ENCODE measurements around the gene CHKB.
A peak's percentile ranks its signal among the peaks of the same experiment; 100 is the strongest.

Gene CHKB

DNA sequence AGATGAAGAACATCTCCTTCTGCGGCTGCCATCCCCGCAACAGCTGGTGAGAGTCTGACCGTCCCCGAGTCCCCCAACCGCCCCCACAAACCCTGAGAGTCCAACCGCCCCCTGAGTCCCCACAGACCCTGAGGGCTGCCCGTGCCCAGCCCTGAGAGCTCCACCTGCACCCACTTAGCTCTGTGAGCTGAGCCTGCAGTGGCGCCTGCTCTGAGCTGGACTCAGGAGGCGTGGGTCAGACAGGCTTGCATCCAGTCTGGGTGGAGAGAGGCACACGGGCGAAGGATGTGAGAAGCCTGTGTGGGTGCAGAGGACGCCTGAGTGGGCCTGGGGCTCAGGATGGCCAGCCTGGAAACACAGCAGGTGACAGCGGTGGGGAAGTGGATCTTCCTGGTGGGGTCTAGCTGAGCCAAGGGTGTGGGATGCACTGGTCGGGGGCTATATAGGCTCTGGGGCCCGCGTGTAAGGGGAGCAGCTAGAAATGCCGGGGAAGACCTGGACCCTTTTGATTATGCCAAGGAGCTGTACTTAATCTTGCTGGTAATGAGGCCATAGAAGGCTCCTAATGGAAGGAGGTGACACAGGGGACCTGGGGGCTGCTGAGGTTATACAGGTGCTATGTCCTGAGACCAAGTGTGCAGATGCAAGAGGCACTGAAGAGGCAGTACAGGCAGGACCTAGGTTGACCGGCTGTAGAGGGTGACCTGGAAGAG is 24.5 kb upstream of the CHKB start:
- H3K27me3 ChIP-seq (ENCODE audit: insufficient read depth, low read length) = no peaks in the 10 kb centered on the region

DNA sequence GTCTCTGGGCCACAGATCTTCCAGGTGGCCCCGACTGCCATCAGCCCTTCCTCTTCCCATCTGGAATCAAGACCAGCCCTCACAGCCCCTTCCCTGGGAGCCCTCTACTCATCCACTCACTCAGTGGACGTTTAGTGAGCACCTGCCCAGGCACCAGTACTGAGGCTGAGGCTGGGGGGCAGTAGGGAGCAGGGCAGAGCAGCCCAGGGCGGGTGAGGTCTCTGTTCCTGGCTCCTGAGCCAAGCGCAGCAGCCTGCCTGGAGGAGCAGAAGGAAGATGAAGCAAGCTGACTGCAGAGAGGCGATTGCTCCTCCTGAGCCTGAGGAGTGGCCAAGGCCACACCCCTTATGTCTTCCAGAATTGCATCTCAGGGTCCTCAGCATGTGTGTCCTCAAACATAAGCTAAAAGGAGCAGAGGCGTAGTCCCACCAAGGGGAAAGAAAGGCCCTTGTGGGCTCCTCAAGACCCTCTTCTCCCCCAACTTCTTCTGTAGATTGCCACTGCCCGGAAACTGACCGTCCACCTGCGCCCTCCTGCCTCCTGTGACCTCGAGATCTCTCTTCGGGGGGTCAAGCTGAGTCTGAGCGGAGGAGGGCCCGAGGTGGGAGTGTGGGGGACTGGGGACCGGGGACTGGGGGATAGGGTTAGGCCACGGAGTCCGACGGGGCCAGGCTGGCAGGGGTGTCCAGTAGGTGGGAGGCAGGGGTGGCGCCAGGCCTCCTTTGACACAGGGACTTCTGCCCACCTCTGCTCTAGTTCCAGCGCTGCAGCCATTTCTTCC is 23.7 kb upstream of the CHKB start:
- Histone ChIP-seq H2AFZ (ENCODE audit: low read length) (no peak overlapping the region), H3K4me1 (ENCODE audit: insufficient read depth, low read length, severe bottlenecking) (no peaks in the 10 kb centered on the region), H3K27ac (ENCODE audit: low read depth, low read length, poor library complexity, severe bottlenecking) (no peak overlapping the region), H3K79me2 (ENCODE audit: insufficient read depth, low read length) (no peaks in the 10 kb centered on the region), H3K9ac (ENCODE audit: low read length) (no peak overlapping the region), H3K4me2 (ENCODE audit: low read length) (no peak overlapping the region), H3K9me3 (ENCODE audit: low read length) (no peaks in the 10 kb centered on the region), H4K20me1 (ENCODE audit: insufficient read depth, low read length) (no peaks in the 10 kb centered on the region), H3K27me3 (ENCODE audit: insufficient read depth, low read length) (no peaks in the 10 kb centered on the region), H3K9me2 (ENCODE audit: low read depth, low read length) (no peaks in the 10 kb centered on the region), H3K4me3 (ENCODE audit: low read depth, low read length, poor library complexity, severe bottlenecking) (no peak overlapping the region), H3F3A (ENCODE audit: insufficient read depth, low read length) (no peaks in the 10 kb centered on the region), H3K36me3 (ENCODE audit: insufficient read depth, low read length) (no peaks in the 10 kb centered on the region)
- no peak for TF ChIP-seq EZH2 (IDR thresholded peaks at IDR 0.05; ENCODE audit: borderline replicate concordance, low read length)
- TF ChIP-seq, protein P1, sequence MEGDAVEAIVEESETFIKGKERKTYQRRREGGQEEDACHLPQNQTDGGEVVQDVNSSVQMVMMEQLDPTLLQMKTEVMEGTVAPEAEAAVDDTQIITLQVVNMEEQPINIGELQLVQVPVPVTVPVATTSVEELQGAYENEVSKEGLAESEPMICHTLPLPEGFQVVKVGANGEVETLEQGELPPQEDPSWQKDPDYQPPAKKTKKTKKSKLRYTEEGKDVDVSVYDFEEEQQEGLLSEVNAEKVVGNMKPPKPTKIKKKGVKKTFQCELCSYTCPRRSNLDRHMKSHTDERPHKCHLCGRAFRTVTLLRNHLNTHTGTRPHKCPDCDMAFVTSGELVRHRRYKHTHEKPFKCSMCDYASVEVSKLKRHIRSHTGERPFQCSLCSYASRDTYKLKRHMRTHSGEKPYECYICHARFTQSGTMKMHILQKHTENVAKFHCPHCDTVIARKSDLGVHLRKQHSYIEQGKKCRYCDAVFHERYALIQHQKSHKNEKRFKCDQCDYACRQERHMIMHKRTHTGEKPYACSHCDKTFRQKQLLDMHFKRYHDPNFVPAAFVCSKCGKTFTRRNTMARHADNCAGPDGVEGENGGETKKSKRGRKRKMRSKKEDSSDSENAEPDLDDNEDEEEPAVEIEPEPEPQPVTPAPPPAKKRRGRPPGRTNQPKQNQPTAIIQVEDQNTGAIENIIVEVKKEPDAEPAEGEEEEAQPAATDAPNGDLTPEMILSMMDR (IDR thresholded peaks at IDR 0.05; ENCODE audit: low read length) = peak; percentile 42

More for the DNA sequence above, 24.5 kb upstream of the CHKB start:
- Histone ChIP-seq H3K4me1 (ENCODE audit: insufficient read depth, low read length, severe bottlenecking) (no peaks in the 10 kb centered on the region), H3K79me2 (ENCODE audit: insufficient read depth, low read length) (no peaks in the 10 kb centered on the region), H3K4me3 (ENCODE audit: low read depth, low read length, poor library complexity, severe bottlenecking) (no peak overlapping the region), H3K36me3 (ENCODE audit: insufficient read depth, low read length) (no peaks in the 10 kb centered on the region), H3K27ac (ENCODE audit: low read depth, low read length, poor library complexity, severe bottlenecking) (no peak overlapping the region), H3K9me3 (ENCODE audit: low read length) (no peaks in the 10 kb centered on the region), H4K20me1 (ENCODE audit: insufficient read depth, low read length) (no peaks in the 10 kb centered on the region), H3K9ac (ENCODE audit: low read length) (no peak overlapping the region), H3F3A (ENCODE audit: insufficient read depth, low read length) (no peaks in the 10 kb centered on the region), H2AFZ (ENCODE audit: low read length) (no peak overlapping the region), H3K4me2 (ENCODE audit: low read length) (no peak overlapping the region), H3K9me2 (ENCODE audit: low read depth, low read length) (no peaks in the 10 kb centered on the region)
- TF ChIP-seq, protein P1 (IDR thresholded peaks at IDR 0.05; ENCODE audit: low read length) = no peak
- no peak for TF ChIP-seq EZH2 (IDR thresholded peaks at IDR 0.05; ENCODE audit: borderline replicate concordance, low read length)

DNA sequence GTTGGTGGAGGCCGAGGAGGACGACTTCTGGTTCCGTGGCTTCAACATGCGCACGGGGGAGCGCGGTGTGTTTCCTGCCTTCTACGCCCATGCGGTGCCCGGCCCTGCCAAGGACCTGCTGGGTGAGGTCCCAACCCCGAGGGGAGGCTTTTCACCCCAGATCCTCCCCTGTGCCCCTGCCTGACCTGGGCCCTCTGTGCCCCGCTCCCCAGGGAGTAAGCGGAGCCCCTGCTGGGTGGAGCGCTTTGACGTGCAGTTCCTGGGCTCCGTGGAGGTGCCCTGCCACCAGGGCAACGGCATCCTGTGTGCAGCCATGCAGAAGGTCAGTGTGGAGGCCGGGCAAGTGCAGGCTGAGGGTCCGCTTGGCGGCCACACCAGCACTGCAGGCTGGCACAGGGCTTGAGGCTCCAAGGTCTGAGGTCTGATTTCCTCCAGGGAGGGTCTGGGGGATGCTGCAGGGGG is 23.0 kb upstream of the CHKB start:
- TF ChIP-seq, protein P1 (IDR thresholded peaks at IDR 0.05; ENCODE audit: low read length) = no peak
- TF ChIP-seq EZH2 (IDR thresholded peaks at IDR 0.05; ENCODE audit: borderline replicate concordance, low read length) = no peak
- H3K27ac ChIP-seq (ENCODE audit: low read depth, low read length, poor library complexity, severe bottlenecking) = no peak overlapping the region
- H2AFZ ChIP-seq (ENCODE audit: low read length) = no peak overlapping the region
- no peaks in the 10 kb centered on the region for H3K36me3 ChIP-seq (ENCODE audit: insufficient read depth, low read length)
- no peaks in the 10 kb centered on the region for H4K20me1 ChIP-seq (ENCODE audit: insufficient read depth, low read length)
- H3K9me2 ChIP-seq (ENCODE audit: low read depth, low read length) = no peaks in the 10 kb centered on the region
- no peaks in the 10 kb centered on the region for H3K27me3 ChIP-seq (ENCODE audit: insufficient read depth, low read length)
- H3K4me2 ChIP-seq (ENCODE audit: low read length) = no peak overlapping the region
- no peak overlapping the region for H3K9ac ChIP-seq (ENCODE audit: low read length)
- H3K9me3 ChIP-seq (ENCODE audit: low read length) = no peaks in the 10 kb centered on the region
- H3F3A ChIP-seq (ENCODE audit: insufficient read depth, low read length) = no peaks in the 10 kb centered on the region
- H3K79me2 ChIP-seq (ENCODE audit: insufficient read depth, low read length) = no peaks in the 10 kb centered on the region
- no peaks in the 10 kb centered on the region for H3K4me1 ChIP-seq (ENCODE audit: insufficient read depth, low read length, severe bottlenecking)
- no peak overlapping the region for H3K4me3 ChIP-seq (ENCODE audit: low read depth, low read length, poor library complexity, severe bottlenecking)
